A673 (cell line): ENCODE measurements around the gene CBFA2T3.

Experiments
- CTCF ChIP-seq: fragments of 300-800, 200-600 bp; sonication (generic); conservative IDR thresholded peaks from 2 replicates; pipeline ENCODE4 v1.5.1; 2017; ENCODE audit warnings: low read depth, mild to moderate bottlenecking, antibody characterized with exemption, low read length, moderate library complexity, mixed read lengths
- EZH2 ChIP-seq: fragments of 200-600 bp; sonication (generic); IDR thresholded peaks from 2 replicates; pipeline ENCODE4 v1.6.1; 2017; ENCODE audit warnings: borderline replicate concordance, low read depth, mild to moderate bottlenecking, mixed read lengths, antibody characterized with exemption, low read length; ENCODE audit not compliant: poor library complexity, severe bottlenecking

GRCh38 chr16:88886420-88886844, 90.6 kb downstream of the CBFA2T3 start:
- no peak for TF ChIP-seq CTCF
- TF ChIP-seq EZH2: no peak
